ENCODE results near the gene MET. TPM values are rescaled to one million over a fixed set of nuclear protein-coding genes. Genes with fewer than 3 reads are reported as not detected.

The MET gene
- total and polyA plus RNA-seq, 12 donors = 3.1 to 23.3 (median 15.0) TPM

GRCh38 chr7:116686033-116686432, 14.0 kb downstream of the MET start:
- no peak overlapping the region for H3K4me3 ChIP-seq
- DNase-seq = no peak
- 80 to 84% methylated on average over 3 of the region's 3 CpGs for WGBS, 2 donors
- no peaks in the 10 kb centered on the region for H3K9me3 ChIP-seq
- H3K27me3 ChIP-seq = no peaks in the 10 kb centered on the region
- intact Hi-C loops (cut with DNase I) = no loop called here
- ATAC-seq = no peak
- TF ChIP-seq, protein P1, sequence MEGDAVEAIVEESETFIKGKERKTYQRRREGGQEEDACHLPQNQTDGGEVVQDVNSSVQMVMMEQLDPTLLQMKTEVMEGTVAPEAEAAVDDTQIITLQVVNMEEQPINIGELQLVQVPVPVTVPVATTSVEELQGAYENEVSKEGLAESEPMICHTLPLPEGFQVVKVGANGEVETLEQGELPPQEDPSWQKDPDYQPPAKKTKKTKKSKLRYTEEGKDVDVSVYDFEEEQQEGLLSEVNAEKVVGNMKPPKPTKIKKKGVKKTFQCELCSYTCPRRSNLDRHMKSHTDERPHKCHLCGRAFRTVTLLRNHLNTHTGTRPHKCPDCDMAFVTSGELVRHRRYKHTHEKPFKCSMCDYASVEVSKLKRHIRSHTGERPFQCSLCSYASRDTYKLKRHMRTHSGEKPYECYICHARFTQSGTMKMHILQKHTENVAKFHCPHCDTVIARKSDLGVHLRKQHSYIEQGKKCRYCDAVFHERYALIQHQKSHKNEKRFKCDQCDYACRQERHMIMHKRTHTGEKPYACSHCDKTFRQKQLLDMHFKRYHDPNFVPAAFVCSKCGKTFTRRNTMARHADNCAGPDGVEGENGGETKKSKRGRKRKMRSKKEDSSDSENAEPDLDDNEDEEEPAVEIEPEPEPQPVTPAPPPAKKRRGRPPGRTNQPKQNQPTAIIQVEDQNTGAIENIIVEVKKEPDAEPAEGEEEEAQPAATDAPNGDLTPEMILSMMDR (IDR thresholded peaks at IDR 0.05) = no peak
- peaks cover 0 to 9% (median 0%) of the 10 kb centered on the region in 9 donors for H3K4me1 ChIP-seq
- no peaks in the 10 kb centered on the region for H3K36me3 ChIP-seq
- H3K27ac ChIP-seq = no peak overlapping the region

DNA sequence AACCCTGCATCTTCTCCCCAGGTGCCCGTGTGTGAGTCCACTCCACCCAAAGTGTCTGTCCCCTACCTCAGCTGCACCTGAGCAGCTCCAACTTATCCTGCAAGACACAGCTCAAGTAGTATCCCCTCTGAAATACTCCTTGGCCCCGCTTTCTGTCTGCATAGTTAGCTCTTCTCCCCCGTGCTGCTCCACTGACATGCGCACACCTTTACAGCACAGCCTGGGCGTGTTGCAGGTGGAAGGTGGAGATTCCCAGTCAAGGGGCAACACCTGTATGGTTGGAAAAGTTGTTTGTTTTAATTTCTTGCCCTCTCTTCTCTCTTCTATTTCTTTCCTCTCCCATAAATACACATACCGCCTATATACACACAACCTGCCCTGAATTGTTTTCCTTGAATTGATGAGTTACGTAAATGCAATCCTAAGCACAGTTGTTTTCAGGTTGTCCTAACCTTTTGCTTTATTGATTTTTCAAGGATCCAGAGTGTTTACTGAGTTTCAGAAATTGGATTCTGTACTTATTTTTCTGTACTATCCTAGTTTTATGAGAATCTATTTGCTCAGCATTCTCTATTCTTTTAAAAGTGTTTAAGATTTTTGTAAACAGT, 14.9 kb downstream of the MET start:
- DNase-seq (no peak), ATAC-seq (no peak)
- H3K27me3 ChIP-seq = no peaks in the 10 kb centered on the region
- no peak overlapping the region for H3K4me3 ChIP-seq
- intact Hi-C loops (cut with DNase I) = no loop called here
- H3K9me3 ChIP-seq = no peaks in the 10 kb centered on the region
- H3K4me1 ChIP-seq = peaks cover 0 to 9% (median 0%) of the 10 kb centered on the region in 9 donors
- H3K36me3 ChIP-seq = no peaks in the 10 kb centered on the region
- WGBS, 2 donors = 88 to 89% methylated on average over 7 of the region's 7 CpGs
- TF ChIP-seq, protein P1 (IDR thresholded peaks at IDR 0.05) = no peak
- H3K27ac ChIP-seq = no peak overlapping the region

- Histone ChIP-seq H3K27ac (no peak overlapping the region), H3K4me1 (peaks cover 0 to 17% (median 0%) of the 10 kb centered on the region in 9 donors)
- WGBS, 2 donors = 38% methylated on average over 7 of the region's 7 CpGs
These were observed 15.8 kb downstream of the MET start for GRCh38 chr7:116687801-116688201.

DNA sequence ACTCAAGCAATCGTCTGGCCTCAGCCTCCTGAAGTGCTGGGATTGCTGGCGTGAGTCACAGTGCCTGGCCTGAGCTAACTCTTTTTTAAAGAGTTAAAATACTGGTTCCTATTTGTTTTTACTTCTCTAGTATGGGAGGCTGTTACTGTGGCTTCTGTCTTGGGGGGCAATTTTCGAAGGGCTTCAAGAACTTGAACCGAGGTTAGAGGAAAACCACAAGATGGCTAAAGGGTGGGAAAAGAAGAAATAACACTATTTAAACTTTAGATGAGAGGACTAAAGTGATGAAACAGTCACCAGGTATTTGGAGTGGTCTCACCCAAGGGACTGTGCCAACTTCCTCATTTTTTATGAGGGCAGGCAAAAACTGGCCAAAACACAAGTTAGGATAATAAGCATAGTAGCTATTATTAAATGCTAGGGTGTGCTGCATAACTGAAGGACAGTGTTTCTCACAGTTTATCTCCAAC, 17.8 kb downstream of the MET start:
- TF ChIP-seq, protein P1 (IDR thresholded peaks at IDR 0.05) = no peak
- H3K9me3 ChIP-seq = no peaks in the 10 kb centered on the region
- 81 to 89% methylated on average over 4 of the region's 4 CpGs for WGBS, 2 donors
- H3K36me3 ChIP-seq = peaks cover 0 to 2% (median 0%) of the 10 kb centered on the region in 9 donors
- no peak overlapping the region for H3K27ac ChIP-seq
- intact Hi-C loops (cut with DNase I) = no loop called here
- no peak for DNase-seq
- no peak for ATAC-seq
- H3K4me3 ChIP-seq = no peak overlapping the region
- peaks cover 0 to 27% (median 0%) of the 10 kb centered on the region in 9 donors for H3K4me1 ChIP-seq
- no peaks in the 10 kb centered on the region for H3K27me3 ChIP-seq

More at GRCh38 chr7:116687801-116688201, 15.8 kb downstream of the MET start:
- intact Hi-C loops (cut with DNase I) = no loop called here
- Histone ChIP-seq H3K27me3 (no peaks in the 10 kb centered on the region), H3K36me3 (no peaks in the 10 kb centered on the region), H3K4me3 (no peak overlapping the region), H3K9me3 (no peaks in the 10 kb centered on the region)
- ATAC-seq (no peak), DNase-seq (no peak)
- TF ChIP-seq, protein P1 (IDR thresholded peaks at IDR 0.05) = no peak

All from heart right ventricle (tissue), 16 donors.